HUES48 (cell line): ENCODE data around the gene QRFP.

ENCODE experiments used
- H3K27ac ChIP-seq: one replicate; pipeline ENCODE4 v1.7.0; 2013; ENCODE audit warnings: low read depth, low read length, inconsistent platforms
- H3K27me3 ChIP-seq: 2 replicates; pipeline ENCODE4 v1.6.1; 2013; ENCODE audit warnings: mild to moderate bottlenecking, low read length; ENCODE audit not compliant: control insufficient read depth, insufficient read depth
- H3K36me3 ChIP-seq: 2 replicates; pipeline ENCODE4 v1.6.1; 2013; ENCODE audit warnings: low read length; ENCODE audit not compliant: control insufficient read depth, insufficient read depth
- H3K4me1 ChIP-seq: 2 replicates; pipeline ENCODE4 v1.6.1; 2013; ENCODE audit warnings: mild to moderate bottlenecking, low read length; ENCODE audit not compliant: control insufficient read depth, insufficient read depth
- H3K4me3 ChIP-seq: 2 replicates; pipeline ENCODE4 v1.5.1; 2013; ENCODE audit warnings: mild to moderate bottlenecking, low read depth, low read length
- H3K9ac ChIP-seq: 2 replicates; pipeline ENCODE4 v1.6.1; 2013; ENCODE audit warnings: mild to moderate bottlenecking, low read depth, low read length, moderate library complexity
- H3K9me3 ChIP-seq: 2 replicates; pipeline ENCODE4 v1.6.1; 2013; ENCODE audit warnings: low read length; ENCODE audit not compliant: control insufficient read depth, insufficient read depth

Gene QRFP

GRCh38 chr9:130884111-130884531, 12.5 kb downstream of the QRFP start:
- no peak overlapping the region for H3K4me3 ChIP-seq
- H3K9me3 ChIP-seq, result no peaks in the 10 kb centered on the region
- H3K9ac ChIP-seq, result no peak overlapping the region
- H3K4me1 ChIP-seq, result no peaks in the 10 kb centered on the region
- no peaks in the 10 kb centered on the region for H3K27me3 ChIP-seq
- no peak overlapping the region for H3K27ac ChIP-seq
- peaks cover 100% of the 10 kb centered on the region for H3K36me3 ChIP-seq

GRCh38 chr9:130883479-130883878, 13.1 kb downstream of the QRFP start:
- Histone ChIP-seq H3K27me3 (no peaks in the 10 kb centered on the region), H3K4me3 (no peak overlapping the region), H3K4me1 (no peaks in the 10 kb centered on the region), H3K36me3 (peaks cover 100% of the 10 kb centered on the region), H3K9ac (no peak overlapping the region), H3K9me3 (no peaks in the 10 kb centered on the region), H3K27ac (no peak overlapping the region)

GRCh38 chr9:130882696-130883225, 13.9 kb downstream of the QRFP start:
- Histone ChIP-seq H3K36me3 (peaks cover 98% of the 10 kb centered on the region), H3K4me3 (no peak overlapping the region), H3K27me3 (no peaks in the 10 kb centered on the region), H3K4me1 (no peaks in the 10 kb centered on the region), H3K9me3 (no peaks in the 10 kb centered on the region), H3K9ac (no peak overlapping the region), H3K27ac (no peak overlapping the region)

GRCh38 chr9:130881516-130881915, 15.1 kb downstream of the QRFP start:
- no peak overlapping the region for H3K4me3 ChIP-seq
- H3K36me3 ChIP-seq, result peaks cover 95% of the 10 kb centered on the region
- no peak overlapping the region for H3K9ac ChIP-seq
- no peaks in the 10 kb centered on the region for H3K9me3 ChIP-seq
- H3K27ac ChIP-seq, result no peak overlapping the region
- H3K27me3 ChIP-seq, result no peaks in the 10 kb centered on the region
- H3K4me1 ChIP-seq, result no peaks in the 10 kb centered on the region

- Histone ChIP-seq H3K36me3 (peaks cover 92% of the 10 kb centered on the region), H3K4me3 (no peak overlapping the region), H3K9me3 (no peaks in the 10 kb centered on the region), H3K27me3 (no peaks in the 10 kb centered on the region), H3K4me1 (no peaks in the 10 kb centered on the region), H3K9ac (no peak overlapping the region), H3K27ac (no peak overlapping the region)
Measured at GRCh38 chr9:130880599-130881220, 15.9 kb downstream of the QRFP start.

- peaks cover 92% of the 10 kb centered on the region for H3K36me3 ChIP-seq
Measured at GRCh38 chr9:130879863-130880411, 16.7 kb downstream of the QRFP start.

GRCh38 chr9:130878295-130878694, 18.3 kb downstream of the QRFP start:
- H3K36me3 ChIP-seq, result peaks cover 92% of the 10 kb centered on the region
- H3K4me3 ChIP-seq, result no peak overlapping the region
- no peaks in the 10 kb centered on the region for H3K9me3 ChIP-seq
- H3K27ac ChIP-seq, result no peak overlapping the region
- no peak overlapping the region for H3K9ac ChIP-seq
- H3K27me3 ChIP-seq, result no peaks in the 10 kb centered on the region
- H3K4me1 ChIP-seq, result no peaks in the 10 kb centered on the region

More at GRCh38 chr9:130879863-130880411, 16.7 kb downstream of the QRFP start:
- Histone ChIP-seq H3K4me1 (no peaks in the 10 kb centered on the region), H3K9me3 (no peaks in the 10 kb centered on the region), H3K27ac (no peak overlapping the region), H3K9ac (no peak overlapping the region), H3K4me3 (no peak overlapping the region), H3K27me3 (no peaks in the 10 kb centered on the region)

GRCh38 chr9:130877300-130877699, 19.3 kb downstream of the QRFP start:
- Histone ChIP-seq H3K9ac (no peak overlapping the region), H3K9me3 (no peaks in the 10 kb centered on the region), H3K27ac (no peak overlapping the region), H3K36me3 (peaks cover 92% of the 10 kb centered on the region), H3K4me1 (no peaks in the 10 kb centered on the region), H3K27me3 (no peaks in the 10 kb centered on the region), H3K4me3 (no peak overlapping the region)

- no peak overlapping the region for H3K9ac ChIP-seq
- H3K27me3 ChIP-seq, result no peaks in the 10 kb centered on the region
- H3K9me3 ChIP-seq, result no peaks in the 10 kb centered on the region
- H3K36me3 ChIP-seq, result peaks cover 89% of the 10 kb centered on the region
- no peaks in the 10 kb centered on the region for H3K4me1 ChIP-seq
- H3K4me3 ChIP-seq, result no peak overlapping the region
- no peak overlapping the region for H3K27ac ChIP-seq
Measured at GRCh38 chr9:130874783-130875182, 21.8 kb downstream of the QRFP start.

- Histone ChIP-seq H3K36me3 (peaks cover 87% of the 10 kb centered on the region), H3K4me3 (no peak overlapping the region), H3K4me1 (no peaks in the 10 kb centered on the region), H3K9ac (no peak overlapping the region), H3K9me3 (no peaks in the 10 kb centered on the region), H3K27me3 (no peaks in the 10 kb centered on the region), H3K27ac (no peak overlapping the region)
Measured at GRCh38 chr9:130873966-130874365, 22.6 kb downstream of the QRFP start.

- H3K27me3 ChIP-seq, result no peaks in the 10 kb centered on the region
- H3K27ac ChIP-seq, result no peak overlapping the region
- no peak overlapping the region for H3K9ac ChIP-seq
- H3K4me1 ChIP-seq, result no peaks in the 10 kb centered on the region
- H3K9me3 ChIP-seq, result no peaks in the 10 kb centered on the region
- no peak overlapping the region for H3K4me3 ChIP-seq
- peaks cover 77% of the 10 kb centered on the region for H3K36me3 ChIP-seq
Measured at GRCh38 chr9:130872912-130873503, 23.6 kb downstream of the QRFP start.
